Kidney (tissue), 14 donors: ENCODE data around the gene PLEKHG4. TPM values are rescaled to one million over a fixed set of nuclear protein-coding genes. Genes with fewer than 3 reads are reported as not detected.
A peak's percentile ranks its signal among the peaks of the same experiment; 100 is the strongest.

Experiments
- DNase-seq, 5 donors: peaks; one replicate each; pipeline ENCODE4 v3.0.0-alpha.2; 2013 to 2020
- FAIRE-seq: peaks from 2 replicates; lab custom pipeline; 2012; peaks lifted over from hg19 to GRCh38; lab: Jason Lieb, UNC
- H3K27ac ChIP-seq, 2 donors: one replicate each; pipeline ENCODE4 v1.7.0; 2013; ENCODE audit warnings: low read depth in 2 of 2, low read length in 2 of 2, inconsistent platforms in 1 of 2
- H3K27me3 ChIP-seq: one replicate; pipeline ENCODE4 v1.7.1; 2013; ENCODE audit warnings: low read length, inconsistent platforms; ENCODE audit not compliant: control insufficient read depth, insufficient read depth
- H3K36me3 ChIP-seq, 3 donors: one replicate each; pipeline versions ENCODE4 v1.7.0 to v1.7.1; 2013; ENCODE audit warnings: low read length in 3 of 3, control low read depth in 1 of 3, inconsistent platforms in 1 of 3; ENCODE audit not compliant: insufficient read depth in 3 of 3, control insufficient read depth in 2 of 3
- H3K4me1 ChIP-seq, 3 donors: one replicate each; pipeline versions ENCODE4 v1.7.0 to v1.7.1; 2013; ENCODE audit warnings: low read length in 3 of 3, inconsistent platforms in 1 of 3, low read depth in 1 of 3; ENCODE audit not compliant: control insufficient read depth in 2 of 3, insufficient read depth in 2 of 3
- H3K4me3 ChIP-seq, 3 donors: one replicate each; pipeline versions ENCODE4 v1.7.0 to v1.8.1; 2013; ENCODE audit warnings: low read length in 3 of 3, control low read depth in 1 of 3, inconsistent platforms in 1 of 3
- H3K9ac ChIP-seq, 3 donors: one replicate each; pipeline versions ENCODE4 v1.7.0 to v1.7.1; 2013; ENCODE audit warnings: low read length in 3 of 3, control low read depth in 1 of 3, inconsistent platforms in 1 of 3
- H3K9me3 ChIP-seq, 3 donors: one replicate each; pipeline versions ENCODE4 v1.7.0 to v1.7.1; 2013; ENCODE audit warnings: low read length in 3 of 3, control low read depth in 1 of 3, inconsistent platforms in 1 of 3; ENCODE audit not compliant: control insufficient read depth in 2 of 3, insufficient read depth in 1 of 3
- CTCF ChIP-seq: IDR thresholded peaks from 3 replicates; pipeline ENCODE4 v1.5.1; 2012; ENCODE audit warnings: mild to moderate bottlenecking, moderate library complexity, borderline replicate concordance; ENCODE audit not compliant: insufficient read depth; ENCODE audit errors: extremely low read depth
- intact Hi-C: fragments of 100-400 bp; cut with DNase I; formaldehyde crosslinking; loops from one replicate; pipeline ENCODE4 v1.11.1; 2022
- polyA plus RNA-seq: library from polyadenylated mRNA; stranded (reverse); fragments of 350-450 nt; fragmentation: Illumina TruSeq; extraction: RNeasy Lipid Tissue Mini Kit (QIAGEN cat#74804); gene quantifications from one replicate; pipeline ENCODE4 v1.2.3, GENCODE V29; 2014; ENCODE audit warnings: low read depth, low replicate concordance; ENCODE audit not compliant: insufficient read depth
- total RNA-seq: library from RNA; stranded (reverse); fragmentation: NEBNext Ultra II Directional; extraction: Animal tissue kit (Norgen Biotek cat#: 25700); gene quantifications from one replicate; pipeline ENCODE4 v1.2.1, GENCODE V29; 2021
- donor health status: control.
- donor health status: control.
- donor health status: control.
- donor health status: control.
- donor health status: control.
- donor health status: DM: yes; HTN: yes; CAD: no.
- donor health status: Normal renal cell carcinoma (clear cell type).

PLEKHG4 gene
- total and polyA plus RNA-seq, 2 donors from 2014 or later, result 2.6 to 10.1 TPM

GRCh38 chr16:67268136-67268579 is 11.2 kb upstream of the PLEKHG4 start:
- H3K27ac ChIP-seq, result no peak overlapping the region
- no peak overlapping the region for H3K9ac ChIP-seq
- FAIRE-seq, result no peak
- peak in 1 of 5 donors; percentile 77 for DNase-seq
- no peaks in the 10 kb centered on the region for H3K27me3 ChIP-seq
- H3K36me3 ChIP-seq, result no peaks in the 10 kb centered on the region
- intact Hi-C loops, result no loop called here
- no peak overlapping the region for H3K4me3 ChIP-seq
- TF ChIP-seq CTCF, result no peak
- no peaks in the 10 kb centered on the region for H3K4me1 ChIP-seq
- no peaks in the 10 kb centered on the region for H3K9me3 ChIP-seq

DNA sequence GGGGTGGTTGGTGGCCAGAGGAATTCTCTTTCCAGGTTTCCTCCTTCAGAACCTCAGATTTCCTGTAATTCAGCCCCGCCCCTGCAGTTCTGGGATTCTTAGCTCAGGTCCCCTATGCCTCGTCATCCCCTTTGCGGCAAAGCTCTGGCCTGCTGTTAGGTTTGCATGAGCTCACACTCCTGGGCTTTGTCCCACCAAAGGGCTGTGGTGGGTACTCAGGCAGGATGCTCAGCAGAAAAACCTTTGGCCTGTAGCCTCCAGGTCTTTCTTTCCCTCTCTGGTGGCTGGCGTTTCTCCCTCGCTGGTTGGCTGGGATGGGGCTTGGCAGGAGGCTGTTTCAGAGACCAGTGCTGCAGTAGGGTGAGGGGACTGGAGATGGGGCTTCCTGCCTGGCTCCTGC is 9.6 kb upstream of the PLEKHG4 start:
- Histone ChIP-seq H3K9ac (no peak overlapping the region), H3K27me3 (no peaks in the 10 kb centered on the region), H3K4me1 (no peaks in the 10 kb centered on the region), H3K27ac (no peak overlapping the region), H3K4me3 (no peak overlapping the region), H3K9me3 (no peaks in the 10 kb centered on the region), H3K36me3 (no peaks in the 10 kb centered on the region)
- no peak for TF ChIP-seq CTCF
- DNase-seq, result peak in 1 of 5 donors; percentile 37
- no peak for FAIRE-seq
- intact Hi-C loops, result no loop called here

DNA sequence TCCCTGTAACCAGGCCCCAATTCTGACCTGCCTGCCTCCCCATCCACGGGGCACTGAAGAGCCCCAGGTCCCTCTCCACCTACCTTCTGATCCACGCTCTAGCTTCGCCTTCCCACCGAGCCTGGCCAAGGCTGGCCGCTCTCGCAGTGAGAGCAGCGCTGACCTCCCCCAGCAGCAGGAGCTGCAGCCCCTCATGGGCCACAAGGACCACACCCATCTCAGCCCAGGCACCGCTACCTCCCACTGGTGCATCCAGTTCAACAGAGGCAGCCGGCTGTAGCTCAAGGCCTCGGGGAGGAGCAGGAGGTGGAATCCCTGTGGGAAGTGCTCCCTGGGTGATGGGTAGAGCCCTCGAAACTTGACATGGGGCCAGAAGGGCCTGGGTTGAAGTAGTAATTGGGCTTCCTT is 8.4 kb upstream of the PLEKHG4 start:
- Histone ChIP-seq H3K9ac (no peak overlapping the region), H3K4me3 (no peak overlapping the region), H3K4me1 (no peaks in the 10 kb centered on the region), H3K27ac (no peak overlapping the region), H3K36me3 (no peaks in the 10 kb centered on the region), H3K9me3 (no peaks in the 10 kb centered on the region), H3K27me3 (no peaks in the 10 kb centered on the region)
- no peak for TF ChIP-seq CTCF
- DNase-seq, result peak in 1 of 5 donors; percentile 58
- intact Hi-C loops, result no loop called here
- FAIRE-seq, result no peak

DNA sequence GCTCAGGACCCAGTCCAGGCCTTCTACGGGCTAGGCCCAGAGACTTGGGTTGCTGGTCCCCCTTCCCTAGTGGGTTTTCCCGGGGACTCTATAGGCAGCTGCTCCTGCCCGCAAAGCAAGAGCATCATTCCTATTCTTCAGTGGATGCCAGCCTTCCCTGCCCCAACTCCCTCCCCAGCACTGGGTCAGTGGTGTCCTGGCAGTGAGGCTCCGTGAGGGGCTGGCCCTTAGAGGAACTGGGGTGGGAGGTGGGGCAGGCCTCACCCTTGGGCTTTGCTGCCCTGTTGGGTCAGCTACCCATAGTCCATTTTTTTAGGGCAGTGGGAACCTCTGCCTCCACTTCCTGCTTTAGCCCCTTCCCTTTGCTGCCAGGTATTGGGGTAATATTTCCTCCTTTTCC is 7.9 kb upstream of the PLEKHG4 start:
- Histone ChIP-seq H3K4me3 (no peak overlapping the region), H3K9me3 (no peaks in the 10 kb centered on the region), H3K27me3 (no peaks in the 10 kb centered on the region), H3K36me3 (no peaks in the 10 kb centered on the region), H3K9ac (no peak overlapping the region), H3K27ac (no peak overlapping the region), H3K4me1 (no peaks in the 10 kb centered on the region)
- intact Hi-C loops, result no loop called here
- FAIRE-seq (no peak), DNase-seq (peak in 1 of 5 donors; percentile 42)
- TF ChIP-seq CTCF, result no peak
